ENCODE results near the gene CHMP6. TPM values are rescaled to one million over a fixed set of nuclear protein-coding genes. Genes with fewer than 3 reads are reported as not detected.

The CHMP6 gene
- total RNA-seq, 1 experiment from 2014 or later = 22.0 TPM

DNA sequence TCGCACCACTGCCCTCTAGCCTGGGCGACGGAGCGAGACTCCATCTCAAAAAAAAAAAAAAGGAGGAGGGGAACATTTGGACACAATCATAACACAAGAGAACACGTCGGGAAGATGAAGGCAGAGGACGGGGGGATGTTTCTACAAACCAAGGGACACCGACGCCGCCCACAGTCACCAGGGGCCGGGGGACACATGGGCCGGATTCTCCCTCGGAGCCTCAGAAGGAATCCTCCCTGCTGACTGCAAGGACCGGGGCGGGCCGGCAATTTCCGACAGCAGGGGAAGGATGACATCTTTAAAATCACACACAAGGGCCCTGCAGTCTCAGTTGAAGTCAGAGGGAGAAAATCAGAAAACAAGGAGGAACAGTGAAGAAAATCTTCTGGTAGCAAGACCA is 8.1 kb upstream of the CHMP6 start:
- no peak for ATAC-seq
- Histone ChIP-seq H3K9me3 (ENCODE audit: control insufficient read depth in 1 of 2, insufficient read depth in 1 of 2, low read depth in 1 of 2, low read length in 2 of 2) (no peaks in the 10 kb centered on the region), H3K4me2 (ENCODE audit: low read length) (no peak overlapping the region), H3K36me3 (ENCODE audit: control insufficient read depth in 1 of 2, insufficient read depth in 2 of 2, low read length in 2 of 2) (no peaks in the 10 kb centered on the region), H3K4me1 (ENCODE audit: control insufficient read depth in 1 of 2, insufficient read depth in 2 of 2, low read length in 2 of 2) (peaks cover 23 to 38% of the 10 kb centered on the region in 2 experiments), H3K27ac (ENCODE audit: low read depth, low read length) (no peak overlapping the region), H3K9me2 (ENCODE audit: insufficient read depth) (no peaks in the 10 kb centered on the region), H3K4me3 (replicated peaks in 1 of 2; ENCODE audit: low read depth in 1 of 2, low read length in 2 of 2) (no peak overlapping the region), H2AFZ (ENCODE audit: low read depth, low read length, poor library complexity, severe bottlenecking) (no peak overlapping the region), H4K20me1 (ENCODE audit: insufficient read depth) (no peaks in the 10 kb centered on the region), H3K9ac (ENCODE audit: low read length) (no peak overlapping the region), H3K27me3 (ENCODE audit: insufficient read depth, low read length) (no peaks in the 10 kb centered on the region), H3K79me2 (ENCODE audit: insufficient read depth, low read length) (no peaks in the 10 kb centered on the region)
- ChIA-PET RAD21 (ENCODE audit: low non-redundant PET in 1 of 2, low total read pairs in 2 of 2, uncharacterized antibody in 2 of 2, unreplicated experiment in 2 of 2) (interaction anchor here in 1 of 2 experiments (1.3 kb wide), 1 partner anchor 529 kb away, joined by 6 read pairs; no protein-coding TSS in a partner anchor), POLR2A (no interaction called here), CTCF (no interaction called here)
- DNase-seq (ENCODE audit: low read depth, low spot score) = no peak
- no TSS peak for BruUV-seq (replicated peaks)
- intact Hi-C loops (cut with micrococcal nuclease) = loop anchor here (5.0 to 10.0 kb wide), 3 partner anchors 241 to 976 kb away; partner anchors contain the start of gene CEP131
- TF ChIP-seq, protein P1, sequence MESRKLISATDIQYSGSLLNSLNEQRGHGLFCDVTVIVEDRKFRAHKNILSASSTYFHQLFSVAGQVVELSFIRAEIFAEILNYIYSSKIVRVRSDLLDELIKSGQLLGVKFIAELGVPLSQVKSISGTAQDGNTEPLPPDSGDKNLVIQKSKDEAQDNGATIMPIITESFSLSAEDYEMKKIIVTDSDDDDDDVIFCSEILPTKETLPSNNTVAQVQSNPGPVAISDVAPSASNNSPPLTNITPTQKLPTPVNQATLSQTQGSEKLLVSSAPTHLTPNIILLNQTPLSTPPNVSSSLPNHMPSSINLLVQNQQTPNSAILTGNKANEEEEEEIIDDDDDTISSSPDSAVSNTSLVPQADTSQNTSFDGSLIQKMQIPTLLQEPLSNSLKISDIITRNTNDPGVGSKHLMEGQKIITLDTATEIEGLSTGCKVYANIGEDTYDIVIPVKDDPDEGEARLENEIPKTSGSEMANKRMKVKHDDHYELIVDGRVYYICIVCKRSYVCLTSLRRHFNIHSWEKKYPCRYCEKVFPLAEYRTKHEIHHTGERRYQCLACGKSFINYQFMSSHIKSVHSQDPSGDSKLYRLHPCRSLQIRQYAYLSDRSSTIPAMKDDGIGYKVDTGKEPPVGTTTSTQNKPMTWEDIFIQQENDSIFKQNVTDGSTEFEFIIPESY (IDR thresholded peaks at IDR 0.05; ENCODE audit: extremely low read depth, insufficient replicate concordance, low read length) = no peak
- TF ChIP-seq, protein P2, sequence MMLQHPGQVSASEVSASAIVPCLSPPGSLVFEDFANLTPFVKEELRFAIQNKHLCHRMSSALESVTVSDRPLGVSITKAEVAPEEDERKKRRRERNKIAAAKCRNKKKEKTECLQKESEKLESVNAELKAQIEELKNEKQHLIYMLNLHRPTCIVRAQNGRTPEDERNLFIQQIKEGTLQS (IDR thresholded peaks at IDR 0.05) = no peak
- TF ChIP-seq YY1 (IDR thresholded peaks at IDR 0.05; ENCODE audit: extremely low read depth, insufficient replicate concordance, low read depth, low read length) (no peak), POLR2A (IDR thresholded peaks at IDR 0.05; ENCODE audit: borderline replicate concordance, extremely low read depth, insufficient read depth, insufficient read length) (no peak), EZH2 (IDR thresholded peaks at IDR 0.05) (no peak), ELF1 (IDR thresholded peaks at IDR 0.05; ENCODE audit: borderline replicate concordance, low read depth) (no peak), CBX3 (IDR thresholded peaks at IDR 0.05; ENCODE audit: low read depth) (no peak), SRF (IDR thresholded peaks at IDR 0.05; ENCODE audit: low read depth) (no peak)
- TF ChIP-seq, protein P3, sequence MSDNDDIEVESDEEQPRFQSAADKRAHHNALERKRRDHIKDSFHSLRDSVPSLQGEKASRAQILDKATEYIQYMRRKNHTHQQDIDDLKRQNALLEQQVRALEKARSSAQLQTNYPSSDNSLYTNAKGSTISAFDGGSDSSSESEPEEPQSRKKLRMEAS (IDR thresholded peaks at IDR 0.05) = no peak
